Vagina (tissue), 2 donors: ENCODE data around the gene TMEM229A.

ENCODE experiments used
- CTCF ChIP-seq, 3 experiments: fragments of 450-650 bp in 2 of 3; fragments of 200-600 bp in 1 of 3; sonication (generic) in 1 of 3; IDR thresholded peaks; one replicate each; pipeline ENCODE4 v1.5.1; 2017 to 2019; ENCODE audit warnings: antibody characterized with exemption in 3 of 3, mild to moderate bottlenecking in 2 of 3, moderate library complexity in 2 of 3
- POLR2A ChIP-seq, 2 donors: fragments of 450-650 bp; IDR thresholded peaks; one replicate each; pipeline ENCODE4 v1.6.1; 2017; ENCODE audit warnings: antibody characterized with exemption in 2 of 2, mild to moderate bottlenecking in 2 of 2, moderate library complexity in 2 of 2
- POLR2AphosphoS5 ChIP-seq, 2 donors: sonication (generic); formaldehyde crosslinking; IDR thresholded peaks; one replicate each; pipeline ENCODE4 v1.9.0; 2017; ENCODE audit warnings: antibody characterized with exemption in 2 of 2, mild to moderate bottlenecking in 2 of 2, low read depth in 1 of 2; ENCODE audit not compliant: insufficient read depth in 1 of 2

- TF ChIP-seq CTCF (IDR thresholded peaks at IDR 0.05): no peak
- no peak for TF ChIP-seq POLR2A (IDR thresholded peaks at IDR 0.05)
- TF ChIP-seq POLR2AphosphoS5 (IDR thresholded peaks at IDR 0.05; ENCODE audit: insufficient read depth in 1 of 2, low read depth in 1 of 2): no peak
Observed at GRCh38 chr7:124074007-124074406, 41.1 kb upstream of the TMEM229A start.
